SK-N-MC (cell line): ENCODE measurements around the gene RYR2.

ENCODE experiments used
- EZH2 ChIP-seq: fragments of 200-600 bp; sonication (generic); IDR thresholded peaks from one replicate; pipeline ENCODE4 v1.6.1; 2017; ENCODE audit warnings: antibody characterized with exemption
- FOXP2 ChIP-seq: optimal IDR thresholded peaks from 2 replicates; pipeline ENCODE3; 2011; ENCODE audit warnings: mild to moderate bottlenecking, moderate library complexity; ENCODE audit not compliant: insufficient read depth; ENCODE audit errors: extremely low read length, control extremely low read depth
- POLR2AphosphoS5 ChIP-seq: IDR thresholded peaks from 2 replicates; pipeline ENCODE4 v1.6.1; 2012; ENCODE audit warnings: mild to moderate bottlenecking, low read depth, low read length, borderline replicate concordance

- TF ChIP-seq POLR2AphosphoS5 (no peak), EZH2 (no peak), FOXP2 (no peak)
Observed at GRCh38 chr1:237634922-237635321, 592.9 kb downstream of the RYR2 start.
